Measurements from ENCODE around the gene FNDC11.
A peak's percentile ranks its signal among the peaks of the same experiment; 100 is the strongest.

FNDC11 gene

GRCh38 chr20:63540417-63541186 lies 13.4 kb upstream of the FNDC11 start:
- DNase-seq (ENCODE audit: low read depth) = no peak

GRCh38 chr20:63541371-63541770 lies 12.6 kb upstream of the FNDC11 start:
- DNase-seq (ENCODE audit: low read depth) = no peak

GRCh38 chr20:63542031-63542559 lies 11.9 kb upstream of the FNDC11 start:
- DNase-seq (ENCODE audit: low read depth) = no peak

GRCh38 chr20:63542696-63543095 lies 11.3 kb upstream of the FNDC11 start:
- no peak for DNase-seq (ENCODE audit: low read depth)

- no peak for DNase-seq (ENCODE audit: low read depth)
Observed at GRCh38 chr20:63543131-63543530, 10.8 kb upstream of the FNDC11 start.

GRCh38 chr20:63543733-63544132 lies 10.2 kb upstream of the FNDC11 start:
- no peak for DNase-seq (ENCODE audit: low read depth)

GRCh38 chr20:63544241-63544957 lies 9.6 kb upstream of the FNDC11 start:
- no peak for DNase-seq (ENCODE audit: low read depth)

GRCh38 chr20:63544958-63545516 lies 8.9 kb upstream of the FNDC11 start:
- DNase-seq (ENCODE audit: low read depth) = no peak

- no peak for DNase-seq (ENCODE audit: low read depth)
Observed at GRCh38 chr20:63545814-63546213, 8.1 kb upstream of the FNDC11 start.

GRCh38 chr20:63546256-63546955 lies 7.6 kb upstream of the FNDC11 start:
- DNase-seq (ENCODE audit: low read depth) = no peak

GRCh38 chr20:63546956-63547724 lies 6.8 kb upstream of the FNDC11 start:
- no peak for DNase-seq (ENCODE audit: low read depth)

GRCh38 chr20:63547725-63548480 lies 6.1 kb upstream of the FNDC11 start, which contains the start of gene SRMS:
TSS of gene SRMS (minus strand) at chr20:63547749. CDS start at chr20:63547463, 286 bp downstream.
- DNase-seq (ENCODE audit: low read depth) = no peak

GRCh38 chr20:63548542-63548941 lies 5.4 kb upstream of the FNDC11 start:
- no peak for DNase-seq (ENCODE audit: low read depth)

GRCh38 chr20:63549019-63549418 lies 4.9 kb upstream of the FNDC11 start:
- no peak for DNase-seq (ENCODE audit: low read depth)

- no peak for DNase-seq (ENCODE audit: low read depth)
Observed at GRCh38 chr20:63549679-63550282, 4.2 kb upstream of the FNDC11 start.

GRCh38 chr20:63551068-63551467 lies 2.9 kb upstream of the FNDC11 start:
- DNase-seq (ENCODE audit: low read depth) = no peak

GRCh38 chr20:63552481-63553249 lies 1.3 kb upstream of the FNDC11 start:
- peak; percentile 75 for DNase-seq (ENCODE audit: low read depth)

GRCh38 chr20:63553251-63553932 lies 567 bp upstream of the FNDC11 start:
- DNase-seq (ENCODE audit: low read depth) = peak; percentile 88
